H1 (cell line): ENCODE measurements around the gene RIPK4. TPM values are rescaled to one million over a fixed set of nuclear protein-coding genes. Genes with fewer than 3 reads are reported as not detected.

ENCODE experiments used
- CTCF ChIA-PET: fragments of 300-600 bp; sonication (Branson Sonifier 250); formaldehyde crosslinking; loops from one replicate; lab custom pipeline; 2021; ENCODE audit not compliant: partially characterized antibody; lab: Charles Lee
- POLR2A ChIA-PET: fragments of 300-600 bp; sonication (Branson Sonifier 250); formaldehyde crosslinking; loops from one replicate; lab custom pipeline; 2021; ENCODE audit warnings: inconsistent platforms; ENCODE audit not compliant: partially characterized antibody; lab: Charles Lee
- DNase-seq, 2 experiments: peaks; one replicate each; pipeline versions ENCODE4 v3.0.0 to v3.0.0-alpha.2; 2010 to 2022; ENCODE audit warnings: low spot score in 2 of 2, low read depth in 1 of 2, mixed read lengths in 1 of 2
- FAIRE-seq: peaks from 2 replicates; lab custom pipeline; 2011; peaks lifted over from hg19 to GRCh38; lab: Jason Lieb, UNC
- H2AFZ ChIP-seq: 2 replicates; pipeline ENCODE4 v1.8.1; 2012; ENCODE audit warnings: low read length, inconsistent platforms
- H2AK5ac ChIP-seq: 2 replicates; pipeline ENCODE4 v1.6.1; 2013; ENCODE audit warnings: low read depth, low read length
- H2BK120ac ChIP-seq: replicated peaks from 2 replicates; pipeline ENCODE3; 2013; ENCODE audit warnings: low read depth, low read length, inconsistent platforms
- H2BK12ac ChIP-seq: 2 replicates; pipeline ENCODE4 v1.6.1; 2013; ENCODE audit warnings: low read depth, low read length
- H2BK15ac ChIP-seq: 2 replicates; pipeline ENCODE4 v1.6.1; 2013; ENCODE audit warnings: low read length
- H2BK20ac ChIP-seq: 2 replicates; pipeline ENCODE4 v1.6.1; 2013; ENCODE audit warnings: low read length
- H2BK5ac ChIP-seq: 2 replicates; pipeline ENCODE4 v1.6.1; 2013; ENCODE audit warnings: low read depth, low read length
- H3K14ac ChIP-seq: 2 replicates; pipeline ENCODE4 v1.6.1; 2013; ENCODE audit warnings: inconsistent platforms; ENCODE audit not compliant: insufficient read length
- H3K18ac ChIP-seq: 2 replicates; pipeline ENCODE4 v1.6.1; 2013; ENCODE audit warnings: low read length; ENCODE audit errors: extremely low read depth
- H3K23ac ChIP-seq: 2 replicates; pipeline ENCODE4 v1.6.1; 2013; ENCODE audit warnings: inconsistent platforms; ENCODE audit not compliant: insufficient read length
- H3K23me2 ChIP-seq: 2 replicates; pipeline ENCODE4 v1.6.1; 2013; ENCODE audit warnings: low read depth, low read length
- H3K27ac ChIP-seq: 2 replicates; pipeline ENCODE4 v1.6.1; 2011; ENCODE audit warnings: low read depth, low read length, inconsistent platforms
- H3K27me3 ChIP-seq, 4 experiments: replicated peaks in 1 of 4; 1 replicate in 1 of 4; 2 replicates in 3 of 4; pipeline versions ENCODE4 v1.6.1 to v1.8.1; 2011 to 2013; ENCODE audit warnings: low read length in 3 of 4, mild to moderate bottlenecking in 3 of 4, inconsistent platforms in 2 of 4, mixed read lengths in 2 of 4, moderate library complexity in 1 of 4; ENCODE audit not compliant: control insufficient read depth in 3 of 4, insufficient read depth in 3 of 4; ENCODE audit errors: extremely low read depth in 1 of 4
- H3K36me3 ChIP-seq, 4 experiments: 2 replicates each; pipeline versions ENCODE4 v1.6.1 to v1.8.1; 2011 to 2013; ENCODE audit warnings: mild to moderate bottlenecking in 4 of 4, low read length in 3 of 4, moderate library complexity in 2 of 4, control low read depth in 1 of 4, inconsistent platforms in 1 of 4; ENCODE audit not compliant: insufficient read depth in 4 of 4, control insufficient read depth in 2 of 4
- H3K4ac ChIP-seq: replicated peaks from 2 replicates; pipeline ENCODE3; 2013; ENCODE audit warnings: low read length, low read depth, mixed read lengths, inconsistent platforms; ENCODE audit not compliant: insufficient read length
- H3K4me1 ChIP-seq, 4 experiments: replicated peaks in 1 of 4; 1 replicate in 1 of 4; 2 replicates in 3 of 4; pipeline versions ENCODE4 v1.6.1 to v1.8.1; 2011 to 2013; ENCODE audit warnings: low read length in 3 of 4, inconsistent platforms in 2 of 4, mixed read lengths in 1 of 4; ENCODE audit not compliant: insufficient read depth in 4 of 4, control insufficient read depth in 3 of 4
- H3K4me2 ChIP-seq, 2 experiments: 2 replicates each; pipeline versions ENCODE4 v1.6.1 to v1.8.1; 2011 to 2013; ENCODE audit warnings: low read depth in 2 of 2, low read length in 2 of 2, control low read depth in 1 of 2, inconsistent platforms in 1 of 2, mild to moderate bottlenecking in 1 of 2; ENCODE audit not compliant: insufficient read depth in 1 of 2
- H3K4me3 ChIP-seq, 4 experiments: fragments of 200-600, 300-600 bp in 1 of 4; sonication (generic), shearing (Covaris generic), sonication (Bioruptor Twin) in 1 of 4; 2 replicates each; pipeline versions ENCODE4 v1.5.1 to v1.8.1; 2011 to 2016; ENCODE audit warnings: low read length in 4 of 4, low read depth in 3 of 4, control low read depth in 2 of 4, inconsistent platforms in 2 of 4, mild to moderate bottlenecking in 2 of 4, mixed read lengths in 1 of 4, moderate library complexity in 1 of 4; ENCODE audit not compliant: insufficient read depth in 2 of 4; ENCODE audit errors: extremely low read depth in 1 of 4
- H3K56ac ChIP-seq: replicated peaks from 2 replicates; pipeline ENCODE3; 2013; ENCODE audit warnings: low read depth, mild to moderate bottlenecking, mixed read lengths, low read length, inconsistent platforms; ENCODE audit not compliant: insufficient read length
- H3K79me1 ChIP-seq: 2 replicates; pipeline ENCODE4 v1.6.1; 2013; ENCODE audit warnings: low read depth, low read length, control low read depth
- H3K79me2 ChIP-seq, 2 experiments: 2 replicates each; pipeline versions ENCODE4 v1.6.1 to v1.8.1; 2012 to 2013; ENCODE audit warnings: low read length in 2 of 2, mild to moderate bottlenecking in 2 of 2, inconsistent platforms in 1 of 2; ENCODE audit not compliant: insufficient read depth in 2 of 2, control insufficient read depth in 1 of 2
- H3K9ac ChIP-seq, 4 experiments: replicated peaks in 1 of 4; 1 replicate in 1 of 4; 2 replicates in 3 of 4; pipeline versions ENCODE4 v1.6.1 to v1.8.1; 2011 to 2013; ENCODE audit warnings: low read depth in 3 of 4, low read length in 3 of 4, control low read depth in 2 of 4, mild to moderate bottlenecking in 2 of 4, moderate library complexity in 2 of 4, inconsistent platforms in 1 of 4; ENCODE audit errors: extremely low read depth in 1 of 4
- H3K9me3 ChIP-seq, 2 experiments: 2 replicates each; pipeline versions ENCODE4 v1.6.1 to v1.8.1; 2012 to 2013; ENCODE audit warnings: mild to moderate bottlenecking in 2 of 2, moderate library complexity in 2 of 2, control low read depth in 1 of 2, inconsistent platforms in 1 of 2, low read depth in 1 of 2, low read length in 1 of 2, mixed read lengths in 1 of 2; ENCODE audit not compliant: insufficient read depth in 2 of 2
- H4K20me1 ChIP-seq, 2 experiments: replicated peaks in 1 of 2; 2 replicates each; pipeline versions ENCODE3 to v1.8.1; 2011 to 2013; ENCODE audit warnings: inconsistent platforms in 2 of 2, low read length in 2 of 2, mild to moderate bottlenecking in 1 of 2; ENCODE audit not compliant: insufficient read depth in 2 of 2, control insufficient read depth in 1 of 2
- H4K5ac ChIP-seq: 2 replicates; pipeline ENCODE4 v1.6.1; 2013; ENCODE audit warnings: low read length, low read depth, mixed read lengths, inconsistent platforms; ENCODE audit not compliant: insufficient read length
- H4K8ac ChIP-seq: 2 replicates; pipeline ENCODE4 v1.8.0; 2013; ENCODE audit warnings: mild to moderate bottlenecking, moderate library complexity, low read length, inconsistent platforms; ENCODE audit not compliant: insufficient read depth; ENCODE audit errors: extremely low read depth
- H4K91ac ChIP-seq: replicated peaks from 2 replicates; pipeline ENCODE3; 2013; ENCODE audit warnings: low read length, mixed read lengths, inconsistent platforms; ENCODE audit not compliant: insufficient read length
- EGR1 ChIP-seq: IDR thresholded peaks from 2 replicates; pipeline ENCODE4 v1.6.1; 2011; ENCODE audit warnings: low read depth, low read length, borderline replicate concordance
- FOSL1 ChIP-seq: IDR thresholded peaks from 2 replicates; pipeline ENCODE4 v1.6.1; 2011; ENCODE audit warnings: mild to moderate bottlenecking, low read depth, low read length, moderate library complexity; ENCODE audit not compliant: insufficient read depth
- MAFK ChIP-seq: IDR thresholded peaks from 2 replicates; pipeline ENCODE4 v1.6.1; 2012; ENCODE audit warnings: low read depth, mild to moderate bottlenecking, improper control_type of control experiment, low read length
- NRF1 ChIP-seq: IDR thresholded peaks from 2 replicates; pipeline ENCODE4 v1.6.1; 2011; ENCODE audit warnings: mild to moderate bottlenecking, low read depth, low read length, improper control_type of control experiment
- PHF8 ChIP-seq: fragments of 200-600 bp; sonication (generic); conservative IDR thresholded peaks from 2 replicates; pipeline ENCODE4 v1.7.1; 2012; ENCODE audit warnings: low read depth, mild to moderate bottlenecking, inconsistent platforms, low read length, moderate library complexity
- POLR2A ChIP-seq, 2 experiments: IDR thresholded peaks; 1 replicate in 1 of 2; 2 replicates in 1 of 2; pipeline ENCODE4 v1.6.1; 2011; ENCODE audit warnings: low read depth in 2 of 2, low read length in 2 of 2, mild to moderate bottlenecking in 2 of 2; ENCODE audit errors: control extremely low read depth in 1 of 2
- RAD21 ChIP-seq, 2 experiments: IDR thresholded peaks in 1 of 2; conservative IDR thresholded peaks in 1 of 2; 2 replicates each; pipeline ENCODE4 v1.6.1; 2011; ENCODE audit warnings: low read depth in 2 of 2, low read length in 2 of 2, improper control_type of control experiment in 1 of 2, inconsistent platforms in 1 of 2, mild to moderate bottlenecking in 1 of 2, moderate library complexity in 1 of 2
- SRF ChIP-seq: IDR thresholded peaks from 2 replicates; pipeline ENCODE4 v1.6.1; 2011; ENCODE audit warnings: mild to moderate bottlenecking, low read depth, low read length, moderate library complexity
- TCF12 ChIP-seq: IDR thresholded peaks from 2 replicates; pipeline ENCODE4 v1.6.1; 2011; ENCODE audit warnings: low read depth, mild to moderate bottlenecking, low read length
- TEAD4 ChIP-seq: IDR thresholded peaks from 2 replicates; pipeline ENCODE4 v1.6.1; 2012; ENCODE audit warnings: low read depth, low read length, inconsistent platforms, mixed read lengths
- WGBS, 2 experiments: shearing (Covaris generic) in 1 of 2; methylation state at CpG; one replicate each; pipeline versions ENCODE4 v1.1.6 to v1.1.7; 2013 to 2015; ENCODE audit warnings: low lambda C conversion rate in 2 of 2, mixed read lengths in 2 of 2, inconsistent platforms in 1 of 2, low coverage in 1 of 2, missing lambda C conversion rate in 1 of 2; ENCODE audit not compliant: insufficient replicate concordance in 2 of 2, insufficient coverage in 1 of 2, insufficient read length in 1 of 2; ENCODE audit errors: extremely low coverage in 1 of 2, missing lambda C conversion rate in 1 of 2; 5-methylcytosine and 5-hydroxymethylcytosine counted together
- polyA plus RNA-seq, 7 experiments: library from polyadenylated mRNA; depleted of rRNA in 3 of 7; stranded (reverse) in 5 of 7; unstranded in 2 of 7; fragments of >200 nt in 5 of 7; fragments of 200-250 nt in 2 of 7; gene quantifications; 1 replicate in 5 of 7; 2 replicates in 1 of 7; 4 replicates in 1 of 7; pipeline versions ENCODE4 v1.2.1 to v1.2.3, GENCODE V29; 2011 to 2013; ENCODE audit warnings: missing spikeins in 2 of 7, mixed read lengths in 2 of 7
- total RNA-seq: library from RNA; stranded (reverse); fragmentation: NEBNext Ultra II Directional; extraction: Animal tissue kit (Norgen Biotek cat#: 25700); gene quantifications from 2 replicates; pipeline ENCODE4 v1.2.1, GENCODE V29; 2021
- TF ChIP-seq, protein P1 (sequence below): IDR thresholded peaks from 2 replicates; pipeline ENCODE4 v1.6.1; 2012; ENCODE audit warnings: low read length, inconsistent platforms
- TF ChIP-seq, protein P2 (sequence below): IDR thresholded peaks from 2 replicates; pipeline ENCODE4 v1.6.1; 2011; ENCODE audit warnings: low read length, improper control_type of control experiment

Gene RIPK4
- total and polyA plus RNA-seq, 2 of the 8 experiments (the other 6 are each of a cell fraction or from before 2014, with no cell fraction given) = 2.7 to 5.6 TPM

DNA sequence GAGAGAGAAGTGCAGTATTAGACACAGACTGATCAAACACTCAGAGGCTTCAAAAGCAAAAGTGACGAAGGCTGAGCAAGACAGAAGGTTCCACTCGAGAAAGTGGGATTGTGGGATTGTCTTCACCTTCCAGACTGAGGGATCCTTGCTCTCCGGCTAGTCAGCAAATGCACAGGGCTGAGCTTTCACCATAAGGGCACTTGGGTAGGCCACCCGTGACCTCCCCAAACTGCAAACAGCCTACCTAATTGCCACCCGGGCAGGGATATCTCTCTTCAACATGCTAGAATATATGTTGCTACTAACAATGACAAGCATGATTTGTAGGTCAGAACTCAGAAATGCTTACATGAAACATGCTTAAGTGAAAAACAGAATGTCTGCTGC is 35.3 kb upstream of the RIPK4 start:
- Histone ChIP-seq H3K27me3 (no peaks in the 10 kb centered on the region), H3K23ac (no peak overlapping the region), H3K4me1 (no peaks in the 10 kb centered on the region), H3K4me2 (no peak overlapping the region), H3K4ac (no peak overlapping the region), H3K18ac (no peak overlapping the region), H3K9me3 (no peaks in the 10 kb centered on the region), H3K56ac (no peak overlapping the region), H2AFZ (no peak overlapping the region), H3K23me2 (peaks cover 14% of the 10 kb centered on the region; the same call in 1 of the 2 replicates), H2AK5ac (no peak overlapping the region), H2BK5ac (no peak overlapping the region), H3K27ac (no peak overlapping the region), H4K8ac (no peak overlapping the region), H3K79me1 (no peaks in the 10 kb centered on the region; the same call in 1 of the 2 replicates), H2BK20ac (no peak overlapping the region), H3K4me3 (no peak overlapping the region), H3K14ac (no peak overlapping the region), H3K36me3 (peaks cover 5 to 10% (median 8%) of the 10 kb centered on the region in 4 experiments; a peak in 6 of 8 replicates), H2BK120ac (no peak overlapping the region), H4K5ac (no peak overlapping the region), H4K91ac (no peak overlapping the region), H2BK15ac (no peak overlapping the region), H4K20me1 (peaks cover 2 to 11% of the 10 kb centered on the region in 2 experiments), H2BK12ac (no peak overlapping the region), H3K9ac (no peak overlapping the region), H3K79me2 (no peaks in the 10 kb centered on the region)
- 95% methylated on average over 5 of the region's 5 CpGs; no CpG with 5 or more reads in 1 of the 2 experiments for WGBS, 2 experiments
- ChIA-PET CTCF (interaction anchor here (1.3 to 1.5 kb wide), 3 partner anchors 14 to 190 kb away, joined by 4 to 8 read pairs (median 5); no protein-coding TSS in a partner anchor), POLR2A (no interaction called here)
- FAIRE-seq (no peak), DNase-seq (no peak)
- TF ChIP-seq FOSL1 = no peak
- no peak for TF ChIP-seq EGR1
- TF ChIP-seq RAD21 (IDR thresholded peaks at IDR 0.05 in 1 of 2, conservative IDR thresholded peaks at IDR 0.05 in 1 of 2; ENCODE audit: low read depth in 2 of 2, low read length in 2 of 2) = no peak
- no peak for TF ChIP-seq SRF
- no peak for TF ChIP-seq TCF12
- TF ChIP-seq TEAD4 = no peak
- TF ChIP-seq, protein P1, sequence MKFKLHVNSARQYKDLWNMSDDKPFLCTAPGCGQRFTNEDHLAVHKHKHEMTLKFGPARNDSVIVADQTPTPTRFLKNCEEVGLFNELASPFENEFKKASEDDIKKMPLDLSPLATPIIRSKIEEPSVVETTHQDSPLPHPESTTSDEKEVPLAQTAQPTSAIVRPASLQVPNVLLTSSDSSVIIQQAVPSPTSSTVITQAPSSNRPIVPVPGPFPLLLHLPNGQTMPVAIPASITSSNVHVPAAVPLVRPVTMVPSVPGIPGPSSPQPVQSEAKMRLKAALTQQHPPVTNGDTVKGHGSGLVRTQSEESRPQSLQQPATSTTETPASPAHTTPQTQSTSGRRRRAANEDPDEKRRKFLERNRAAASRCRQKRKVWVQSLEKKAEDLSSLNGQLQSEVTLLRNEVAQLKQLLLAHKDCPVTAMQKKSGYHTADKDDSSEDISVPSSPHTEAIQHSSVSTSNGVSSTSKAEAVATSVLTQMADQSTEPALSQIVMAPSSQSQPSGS = no peak
- no peak for TF ChIP-seq NRF1
- TF ChIP-seq MAFK = no peak
- no peak for TF ChIP-seq PHF8
- no peak for TF ChIP-seq POLR2A (IDR thresholded peaks at IDR 0.05; ENCODE audit: control extremely low read depth in 1 of 2, low read depth in 2 of 2, low read length in 2 of 2)
- TF ChIP-seq, protein P2, sequence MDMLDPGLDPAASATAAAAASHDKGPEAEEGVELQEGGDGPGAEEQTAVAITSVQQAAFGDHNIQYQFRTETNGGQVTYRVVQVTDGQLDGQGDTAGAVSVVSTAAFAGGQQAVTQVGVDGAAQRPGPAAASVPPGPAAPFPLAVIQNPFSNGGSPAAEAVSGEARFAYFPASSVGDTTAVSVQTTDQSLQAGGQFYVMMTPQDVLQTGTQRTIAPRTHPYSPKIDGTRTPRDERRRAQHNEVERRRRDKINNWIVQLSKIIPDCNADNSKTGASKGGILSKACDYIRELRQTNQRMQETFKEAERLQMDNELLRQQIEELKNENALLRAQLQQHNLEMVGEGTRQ = no peak
